HG03103 (cell line): ENCODE data around the gene MARVELD3.
"Not testable (repeated sequence)": the region's sequence is repeated elsewhere in the genome, so short reads cannot be mapped to it uniquely, and the experiment has no call there.

Experiments
- ATAC-seq: cut with Tn5 transposase; IDR thresholded peaks from one replicate; pipeline ENCODE4 v1.9.1; 2021; ENCODE audit warnings: low read depth; ENCODE audit not compliant: unreplicated experiment

The MARVELD3 gene, protein sequence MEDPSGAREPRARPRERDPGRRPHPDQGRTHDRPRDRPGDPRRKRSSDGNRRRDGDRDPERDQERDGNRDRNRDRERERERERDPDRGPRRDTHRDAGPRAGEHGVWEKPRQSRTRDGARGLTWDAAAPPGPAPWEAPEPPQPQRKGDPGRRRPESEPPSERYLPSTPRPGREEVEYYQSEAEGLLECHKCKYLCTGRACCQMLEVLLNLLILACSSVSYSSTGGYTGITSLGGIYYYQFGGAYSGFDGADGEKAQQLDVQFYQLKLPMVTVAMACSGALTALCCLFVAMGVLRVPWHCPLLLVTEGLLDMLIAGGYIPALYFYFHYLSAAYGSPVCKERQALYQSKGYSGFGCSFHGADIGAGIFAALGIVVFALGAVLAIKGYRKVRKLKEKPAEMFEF

DNA sequence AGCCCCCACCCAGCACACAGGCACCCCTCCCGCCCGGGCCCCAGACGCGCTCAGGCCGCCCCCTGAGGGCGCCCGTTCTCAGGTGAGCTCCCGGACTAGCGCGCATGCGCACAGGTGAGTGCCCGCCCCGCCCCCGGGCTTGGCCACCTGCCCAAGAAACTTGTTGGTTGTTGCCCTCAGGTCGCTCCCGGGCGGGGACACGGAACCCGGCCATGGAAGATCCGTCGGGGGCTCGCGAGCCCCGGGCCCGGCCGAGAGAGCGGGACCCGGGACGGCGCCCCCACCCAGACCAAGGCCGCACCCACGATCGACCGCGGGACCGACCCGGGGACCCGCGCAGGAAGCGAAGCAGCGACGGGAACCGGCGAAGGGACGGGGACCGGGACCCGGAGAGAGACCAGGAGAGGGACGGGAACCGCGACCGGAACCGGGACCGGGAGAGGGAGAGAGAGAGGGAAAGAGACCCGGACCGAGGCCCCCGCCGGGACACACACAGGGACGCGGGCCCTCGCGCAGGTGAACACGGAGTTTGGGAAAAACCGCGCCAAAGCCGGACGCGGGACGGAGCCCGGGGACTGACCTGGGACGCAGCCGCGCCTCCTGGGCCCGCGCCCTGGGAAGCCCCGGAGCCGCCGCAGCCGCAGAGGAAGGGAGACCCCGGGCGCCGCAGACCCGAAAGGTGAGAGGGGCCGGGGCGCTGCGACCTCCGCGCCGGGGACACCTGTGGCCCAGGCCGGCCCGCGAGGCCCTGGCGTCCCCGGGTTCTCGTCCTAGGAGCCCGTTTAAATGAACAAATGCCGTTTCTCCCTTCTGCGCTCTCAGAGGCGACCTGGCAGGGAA is at the start of gene MARVELD3:
MARVELD3 (plus strand) TSS at position 167 of the 840 bp plus-strand sequence; CDS start at position 213, 46 bp downstream.
- no peak for ATAC-seq

DNA sequence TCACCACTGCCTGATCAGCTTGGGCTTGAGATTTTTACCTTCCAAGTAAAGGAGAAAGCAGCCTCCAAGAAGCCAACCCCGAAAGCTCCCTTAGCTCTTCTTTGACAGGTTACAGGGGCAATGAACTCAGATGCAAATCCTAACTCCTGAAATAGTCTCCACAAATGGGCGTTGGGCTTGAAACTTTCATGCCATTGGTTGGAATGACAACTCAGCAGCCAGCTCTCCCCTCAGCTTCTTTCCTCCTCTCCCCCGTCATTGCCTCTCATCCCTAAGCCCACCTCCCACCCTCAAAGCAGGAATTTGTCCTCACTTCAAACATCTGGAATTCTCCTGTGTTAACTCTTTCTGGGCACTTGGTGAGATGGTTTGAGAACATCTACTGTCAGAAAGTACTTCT is 49.0 kb upstream of the MARVELD3 start, which contains the start of gene TAT:
TAT (minus strand) TSS at position 122 of the 400 bp plus-strand sequence. CDS start 677 bp downstream, outside the sequence.
- ATAC-seq = no peak

DNA sequence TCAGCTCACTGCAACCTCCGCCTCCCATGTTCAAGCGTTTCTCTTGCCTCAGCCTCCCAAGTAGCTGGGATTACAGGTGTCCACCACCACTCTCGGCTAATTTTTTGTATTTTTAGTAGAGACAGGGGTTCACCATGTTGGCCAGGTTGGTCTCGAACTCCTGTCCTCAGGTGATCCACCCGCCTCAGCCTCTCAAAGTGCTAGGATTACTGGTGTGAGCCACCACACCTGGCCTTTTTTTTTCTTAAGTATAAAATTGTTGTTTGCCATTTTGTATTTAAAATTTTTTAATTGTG is 43.5 kb upstream of the MARVELD3 start:
- not testable (repeated sequence) for ATAC-seq

DNA sequence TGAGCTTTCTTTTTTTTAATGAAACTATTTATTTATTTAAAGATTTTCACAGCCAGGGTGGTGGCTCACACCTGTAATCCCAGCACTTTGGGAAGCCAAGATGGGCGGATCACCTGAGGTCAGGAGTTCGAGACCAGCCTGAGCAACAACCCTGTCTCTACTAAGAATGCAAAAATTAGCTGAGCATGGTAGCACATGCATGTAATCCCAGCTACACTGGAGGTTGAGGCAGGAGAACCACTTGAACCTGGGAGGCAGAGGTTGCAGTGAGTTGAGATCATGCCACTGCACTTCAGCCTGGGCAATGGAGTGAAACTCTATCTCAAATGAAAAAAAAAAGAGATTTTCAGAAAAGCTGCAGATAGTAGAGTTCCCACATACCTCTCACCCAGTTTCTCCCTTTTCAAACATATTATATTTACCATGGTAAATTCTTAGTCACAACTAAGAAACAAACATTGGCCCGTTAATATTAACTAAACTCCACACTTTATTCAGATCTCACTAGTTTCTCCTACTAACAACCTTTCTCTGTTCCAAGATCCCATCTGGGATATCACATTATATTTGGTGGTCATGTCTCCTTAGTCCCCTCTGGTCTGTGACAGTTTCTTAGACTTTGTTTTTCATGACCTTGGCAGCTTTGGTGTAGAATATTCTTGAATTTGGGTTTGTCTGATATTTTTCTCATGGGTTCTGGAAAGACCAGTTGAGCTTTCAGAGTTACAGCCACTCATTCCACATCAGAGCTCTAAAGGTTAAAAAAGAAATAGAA is 41.3 kb upstream of the MARVELD3 start:
- ATAC-seq = no peak

DNA sequence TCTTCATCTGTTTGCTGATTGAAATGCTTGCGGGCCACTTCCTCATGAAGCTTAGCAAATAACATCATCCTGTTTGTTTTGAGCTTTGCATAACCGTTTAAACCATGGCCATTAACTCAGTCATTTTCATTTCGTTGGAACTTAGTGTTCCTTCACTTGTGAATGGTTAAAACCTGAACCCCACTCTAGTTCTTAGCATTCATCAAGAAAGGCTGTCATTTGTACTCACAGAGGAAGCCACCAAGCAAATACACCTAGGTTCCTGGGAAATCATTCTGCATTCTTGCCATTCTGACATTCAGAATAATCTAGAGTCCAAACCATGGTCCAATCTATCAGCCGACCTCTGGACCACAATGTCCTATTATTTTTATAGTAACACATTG is 40.7 kb upstream of the MARVELD3 start:
- no peak for ATAC-seq

DNA sequence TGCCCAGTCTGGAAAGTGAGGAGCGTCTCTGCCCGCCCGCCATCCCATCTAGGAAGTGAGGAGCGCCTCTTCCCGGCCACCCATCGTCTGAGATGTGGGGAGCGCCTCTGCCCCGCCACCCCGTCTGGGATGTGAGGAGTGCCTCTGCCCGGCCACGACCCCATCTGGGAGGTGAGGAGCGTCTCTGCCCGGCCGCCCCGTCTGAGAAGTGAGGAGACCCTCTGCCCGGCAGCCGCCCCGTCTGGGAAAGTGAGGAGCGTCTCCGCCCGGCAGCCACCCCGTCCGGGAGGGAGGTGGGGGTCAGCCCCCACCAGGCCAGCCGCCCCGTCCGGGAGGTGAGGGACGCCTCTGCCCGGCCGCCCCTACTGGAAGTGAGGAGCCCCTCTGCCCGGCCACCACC is 36.6 kb upstream of the MARVELD3 start:
- ATAC-seq = not testable (repeated sequence)

DNA sequence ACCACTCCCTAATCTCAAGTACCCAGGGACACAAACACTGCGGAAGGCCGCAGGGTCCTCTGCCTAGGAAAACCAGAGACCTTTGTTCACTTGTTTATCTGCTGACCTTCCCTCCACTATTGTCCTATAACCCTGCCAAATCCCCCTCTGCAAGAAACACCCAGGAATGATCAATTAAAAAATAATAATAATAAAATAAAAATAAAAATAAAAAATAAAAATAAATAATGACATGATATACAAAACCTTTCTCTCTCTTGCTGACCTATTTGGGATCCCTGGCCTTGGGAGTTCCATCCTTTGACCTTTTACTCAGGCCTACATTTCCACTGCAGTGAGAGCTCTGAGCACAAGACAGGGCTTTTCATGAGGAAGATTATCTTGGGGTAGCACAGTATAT is 35.9 kb upstream of the MARVELD3 start:
- not testable (repeated sequence) for ATAC-seq

DNA sequence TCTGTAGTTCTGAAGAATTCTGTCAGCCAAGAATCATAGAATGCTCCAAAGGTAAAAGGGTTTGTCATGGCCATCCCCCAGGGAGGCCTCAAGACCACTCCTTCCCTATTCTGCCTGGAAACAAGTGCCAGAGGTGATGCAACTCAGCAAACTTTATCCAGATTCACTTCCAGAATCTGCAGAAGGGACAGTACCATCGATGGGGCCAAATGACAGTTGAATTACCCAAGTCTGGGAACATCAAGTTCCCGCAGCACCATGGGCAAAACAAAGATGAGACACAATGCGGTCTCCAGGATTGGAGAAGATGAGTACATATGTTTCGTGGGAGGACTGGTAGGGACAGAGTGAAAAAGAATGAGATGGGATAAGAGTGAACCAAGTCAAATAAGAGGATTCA is 35.4 kb upstream of the MARVELD3 start:
- no peak for ATAC-seq

DNA sequence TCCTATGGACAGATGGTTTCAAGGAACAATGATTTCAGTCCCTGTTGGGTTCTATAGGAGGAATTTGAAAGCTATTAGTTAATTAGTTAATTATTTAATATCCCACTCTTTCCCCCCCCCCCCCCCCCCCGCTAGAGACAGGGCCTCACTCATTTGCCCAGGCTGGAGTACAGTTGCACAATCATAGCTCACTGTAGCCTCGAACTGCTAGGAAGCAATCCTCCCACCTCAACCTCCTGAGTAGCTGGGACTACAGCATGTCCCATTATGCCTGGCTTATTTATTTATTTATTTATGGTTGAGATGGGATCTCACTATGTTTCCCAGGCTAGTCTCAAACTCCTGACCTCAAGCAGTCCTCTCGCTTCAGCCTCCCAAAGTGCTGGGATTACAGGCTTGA is 34.1 kb upstream of the MARVELD3 start:
- ATAC-seq = no peak

DNA sequence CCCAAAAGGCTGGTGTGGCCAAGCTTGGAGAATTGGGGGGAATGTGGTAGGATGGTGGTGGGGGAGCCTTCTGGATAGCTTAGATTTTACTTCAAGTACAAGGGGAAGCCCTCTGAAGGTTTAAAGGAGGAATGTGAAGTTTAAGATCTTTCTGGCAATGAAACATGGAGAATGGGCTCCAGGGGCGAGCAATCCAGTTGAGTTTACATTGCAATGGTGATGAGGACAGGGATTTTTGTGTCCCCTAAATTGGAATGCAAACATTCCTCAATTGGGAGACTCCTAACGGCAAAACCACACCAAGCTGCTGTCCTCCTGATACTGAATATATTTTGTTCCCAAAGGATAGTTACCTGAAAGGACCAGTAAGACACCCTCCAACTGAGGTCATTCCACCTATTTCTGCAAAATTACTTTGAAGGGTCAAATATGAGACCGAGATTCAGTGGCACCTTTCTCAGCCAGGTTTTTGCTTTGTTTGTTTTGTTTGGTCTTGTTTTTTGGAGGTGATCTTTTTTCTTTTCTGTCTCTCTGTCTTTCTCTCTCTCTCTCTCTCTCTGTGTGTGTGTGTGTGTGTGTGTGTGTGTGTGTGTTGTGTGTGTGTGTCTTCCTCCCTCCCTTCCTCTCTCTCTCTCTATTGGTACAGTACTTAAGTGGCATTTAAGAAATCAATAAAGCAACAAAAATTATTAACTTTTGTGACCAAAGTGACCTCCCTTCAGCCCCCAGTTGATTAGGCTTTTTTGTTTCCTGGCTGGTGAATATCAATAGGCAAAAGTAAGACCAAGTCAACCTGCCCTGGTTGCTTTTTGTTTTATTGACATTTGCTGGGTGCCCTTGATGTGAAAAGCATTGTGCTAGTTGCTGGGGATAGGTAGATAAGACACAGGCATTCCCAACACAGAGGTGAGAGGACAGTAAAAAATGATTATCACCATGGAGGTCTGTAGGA is 32.7 kb upstream of the MARVELD3 start:
- ATAC-seq = no peak

DNA sequence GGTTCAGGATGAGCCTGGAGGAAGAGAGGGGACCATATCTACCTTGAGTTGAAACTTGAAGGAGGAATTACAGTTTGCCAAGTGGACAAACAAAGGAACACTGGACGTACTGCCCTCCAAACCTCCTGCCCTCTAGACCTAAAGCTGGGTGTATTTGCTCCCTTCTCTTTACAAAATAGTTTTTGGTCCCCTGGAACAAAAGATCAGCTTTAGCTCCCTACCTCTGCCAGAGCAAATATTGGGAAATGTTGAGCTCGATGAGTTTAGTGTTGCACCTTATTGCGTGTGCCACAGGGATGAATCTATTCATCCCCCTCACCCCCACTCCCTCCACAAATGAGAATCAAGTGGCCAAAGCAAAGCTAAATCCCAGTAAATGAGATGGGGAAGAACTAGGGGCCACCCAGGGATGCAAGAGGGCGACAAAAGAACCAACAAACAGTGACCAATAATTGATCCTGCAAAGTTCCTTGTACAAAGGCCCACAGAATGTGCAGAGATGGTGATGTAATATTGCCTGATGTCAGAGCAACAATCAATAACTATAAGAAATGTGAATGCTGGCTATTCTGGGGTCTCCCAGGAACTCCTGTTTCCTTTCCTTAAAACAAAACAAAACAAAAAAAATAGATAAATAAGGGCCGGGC is 31.9 kb upstream of the MARVELD3 start:
- ATAC-seq = no peak

DNA sequence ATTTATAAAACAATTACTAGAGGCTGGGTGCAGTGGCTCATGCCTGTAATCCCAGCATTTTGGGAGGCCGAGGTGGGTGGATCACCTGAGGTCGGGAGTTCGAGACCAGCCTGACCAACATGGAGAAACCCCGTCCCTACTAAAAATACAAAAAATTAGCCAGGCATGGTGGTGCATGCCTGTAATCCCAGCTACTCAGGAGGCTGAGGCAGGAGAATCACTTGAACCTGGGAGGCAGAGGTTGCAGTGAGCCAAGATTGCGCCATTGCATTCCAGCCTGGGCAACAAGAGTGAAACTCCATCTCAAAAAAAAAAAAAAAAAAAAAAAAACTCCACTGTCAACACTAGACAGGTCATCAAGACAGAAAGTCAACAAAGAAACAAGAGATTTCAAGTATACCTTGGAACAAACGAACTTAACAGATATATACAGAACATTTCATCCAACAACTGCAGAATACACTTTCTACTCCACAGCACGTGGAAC is 30.6 kb upstream of the MARVELD3 start:
- not testable (repeated sequence) for ATAC-seq

DNA sequence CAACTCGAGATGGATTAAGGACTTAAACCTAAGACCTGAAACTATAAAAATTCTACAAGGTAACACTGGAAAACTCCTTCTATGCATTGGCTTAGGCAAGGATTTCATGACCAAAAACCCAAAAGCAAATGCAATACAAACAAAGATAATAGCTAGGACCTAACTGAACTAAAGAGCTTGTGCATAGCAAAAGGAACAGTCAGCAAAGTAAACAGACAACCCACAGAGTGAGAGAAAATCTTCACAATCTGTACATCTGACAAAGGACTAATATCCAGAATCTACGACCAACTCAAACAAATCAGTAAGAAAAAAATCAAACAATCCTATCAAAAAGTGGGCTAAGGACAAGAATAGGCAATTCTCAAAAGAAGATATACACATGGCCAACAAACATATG is 27.6 kb upstream of the MARVELD3 start:
- not testable (repeated sequence) for ATAC-seq

DNA sequence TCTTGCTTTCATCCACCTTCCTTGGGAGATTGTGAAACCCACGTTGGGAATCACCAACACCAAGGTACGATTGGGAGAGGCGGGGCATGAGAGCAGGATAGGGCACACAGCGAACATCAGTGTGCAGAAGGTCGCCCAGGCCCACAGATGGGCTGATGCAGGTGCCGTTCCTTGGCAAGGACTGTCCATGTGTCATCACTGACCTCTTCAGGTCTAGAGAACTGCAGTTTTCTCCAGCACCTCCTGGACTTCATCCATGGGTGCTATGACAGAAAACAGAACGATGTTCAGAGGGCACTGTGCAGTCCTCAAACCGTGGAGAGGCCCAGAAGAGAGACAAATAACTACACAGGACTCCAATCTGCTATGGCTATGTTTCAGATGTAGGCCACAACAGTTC is 25.2 kb upstream of the MARVELD3 start:
- no peak for ATAC-seq

DNA sequence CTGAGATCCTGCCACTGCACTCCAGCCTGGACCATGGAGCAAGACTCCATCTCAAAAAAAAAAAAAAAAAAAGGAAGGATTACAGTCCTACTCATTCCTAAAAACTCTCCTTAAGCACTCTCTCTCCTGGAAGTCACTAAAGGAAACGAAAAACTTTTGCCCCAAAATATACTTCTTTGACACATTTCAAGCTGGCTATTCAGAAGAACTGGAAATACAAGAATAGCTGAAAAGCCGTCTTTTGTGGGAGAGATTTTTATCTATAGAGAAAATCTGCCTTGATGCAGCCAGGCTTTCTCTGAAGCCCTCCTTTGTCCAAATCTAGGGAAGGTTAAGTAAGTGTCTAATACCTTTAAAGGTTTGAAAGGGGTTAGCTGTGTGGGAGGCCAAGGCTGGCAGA is 16.9 kb upstream of the MARVELD3 start:
- no peak for ATAC-seq

DNA sequence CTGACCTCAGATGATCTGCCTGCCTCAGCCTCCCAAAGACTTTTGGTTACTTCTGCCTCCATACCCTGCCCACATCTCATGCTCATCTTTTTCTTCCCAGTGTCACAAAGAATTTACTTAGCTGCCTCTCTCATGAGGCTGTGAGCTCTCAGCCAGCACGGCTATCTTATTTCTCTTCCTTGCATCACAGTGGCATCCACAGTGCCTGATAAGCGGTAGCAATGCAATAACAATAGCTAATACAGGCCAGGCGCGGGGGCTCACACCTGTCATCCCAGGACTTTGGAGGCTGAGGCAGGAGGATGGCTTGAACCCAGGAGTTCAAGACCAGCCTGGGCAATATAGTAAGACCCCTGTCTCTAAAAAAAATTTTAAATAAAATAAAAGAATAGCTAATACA is 15.5 kb upstream of the MARVELD3 start:
- ATAC-seq = no peak

DNA sequence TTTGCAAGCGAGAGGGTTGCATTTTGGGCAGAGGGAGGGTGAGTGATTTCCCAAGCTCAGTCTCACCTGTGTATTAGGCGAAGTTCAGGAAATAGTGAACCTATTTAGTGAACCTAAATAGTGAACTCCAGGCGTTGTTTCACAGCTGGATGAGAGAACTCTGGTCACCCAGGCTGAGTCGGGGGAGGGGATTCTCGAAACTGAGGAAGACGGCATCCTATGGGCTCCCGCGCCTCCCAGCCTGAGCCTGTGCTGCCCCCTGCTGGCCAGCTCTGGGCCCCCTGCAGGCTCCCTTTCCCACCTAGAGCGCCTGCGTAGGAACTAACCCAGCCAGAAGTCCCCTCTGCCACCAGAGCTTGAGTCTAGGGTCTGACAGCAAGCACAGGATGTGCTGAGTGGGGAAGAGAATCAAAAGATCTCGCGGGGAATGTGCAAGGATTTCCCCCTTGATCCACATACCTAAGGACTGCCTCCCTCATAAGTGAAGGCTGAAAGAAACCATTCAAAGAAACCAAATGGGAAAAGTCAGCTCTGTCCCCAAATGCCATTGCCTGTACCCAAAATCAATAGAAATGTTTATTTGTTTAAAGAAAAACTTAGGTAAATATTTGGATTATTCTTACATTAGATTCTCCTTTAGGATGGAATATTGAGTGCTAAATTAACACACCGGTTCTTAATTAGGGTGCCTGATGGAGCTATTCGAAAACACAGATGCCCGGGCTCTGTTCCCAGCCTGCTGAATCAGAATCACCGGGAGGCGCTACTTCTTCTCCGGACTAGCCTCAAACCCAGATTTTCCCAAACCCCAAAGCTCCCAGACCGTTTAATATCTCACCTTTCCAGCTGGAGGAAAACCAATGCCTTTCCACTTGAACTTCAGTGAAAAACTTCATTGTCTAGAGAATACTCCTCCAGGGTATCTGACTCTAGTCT is 14.8 kb upstream of the MARVELD3 start:
- peak; percentile 44 for ATAC-seq

DNA sequence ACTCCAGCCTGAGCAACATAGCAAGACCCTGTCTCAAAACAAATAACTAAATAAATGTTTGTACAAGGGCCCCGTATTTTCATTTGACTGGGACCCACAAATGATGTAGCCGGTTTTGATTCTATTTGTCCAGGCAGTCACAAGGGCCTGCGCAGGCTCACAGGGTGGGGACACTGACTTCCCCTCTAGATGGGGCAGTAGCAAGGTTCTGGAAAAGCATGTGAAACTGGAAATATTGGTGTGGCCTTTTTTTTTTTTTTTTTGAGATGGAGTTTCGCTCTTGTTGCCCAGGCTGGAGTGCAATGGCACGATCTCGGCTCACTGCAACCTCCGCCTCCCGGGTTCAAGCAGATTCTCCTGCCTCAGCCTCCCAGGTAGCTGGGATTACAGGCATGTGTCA is 11.0 kb upstream of the MARVELD3 start:
- ATAC-seq = not testable (repeated sequence)
